SHP77 treated with DMSO at 0.1 percent for 48 hours (cell line): ENCODE results near the gene TBC1D9.

Experiments
- DNase-seq: peaks from one replicate; lab custom pipeline; 2025; lab: John Stamatoyannopoulos, UW

TBC1D9 gene

DNA sequence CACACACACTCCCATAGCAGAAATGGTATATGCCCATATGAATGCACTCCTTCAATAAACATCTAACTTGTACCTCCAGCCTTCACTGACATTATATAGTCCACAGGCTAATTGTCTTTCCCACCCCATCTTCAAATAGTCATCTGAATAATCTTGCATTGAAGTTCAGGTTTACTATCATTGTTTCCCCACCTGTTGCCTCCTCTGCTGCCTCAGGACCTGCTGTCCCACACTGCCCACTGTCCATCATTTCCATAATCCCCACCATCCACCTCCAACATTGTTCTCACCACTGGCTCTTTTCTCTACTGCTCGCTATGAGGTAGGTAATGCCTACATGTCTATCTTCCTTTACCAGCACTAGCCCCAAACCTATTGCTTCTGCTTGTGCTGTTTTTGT is 66.1 kb downstream of the TBC1D9 start:
- no peak for DNase-seq

DNA sequence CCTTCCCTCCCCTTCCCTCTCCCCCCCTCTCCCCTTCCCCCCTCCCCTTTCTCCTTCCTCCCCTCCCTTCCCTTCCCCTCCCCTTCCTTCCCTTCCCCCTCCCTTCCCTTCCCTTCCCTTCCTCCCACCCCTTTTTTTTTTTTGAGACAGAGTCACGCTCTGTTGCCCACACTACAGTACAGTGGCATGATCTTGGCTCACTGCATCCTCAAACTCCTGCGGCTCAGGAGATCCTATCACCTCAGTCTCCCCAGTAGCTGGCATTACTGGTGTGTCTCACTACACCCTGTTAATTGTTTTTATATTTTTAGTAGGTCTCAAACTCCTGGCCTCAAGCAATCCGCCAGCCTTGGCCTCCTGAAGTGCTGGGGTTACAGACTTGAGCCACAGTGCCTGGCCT is 66.6 kb downstream of the TBC1D9 start:
- no peak for DNase-seq

DNA sequence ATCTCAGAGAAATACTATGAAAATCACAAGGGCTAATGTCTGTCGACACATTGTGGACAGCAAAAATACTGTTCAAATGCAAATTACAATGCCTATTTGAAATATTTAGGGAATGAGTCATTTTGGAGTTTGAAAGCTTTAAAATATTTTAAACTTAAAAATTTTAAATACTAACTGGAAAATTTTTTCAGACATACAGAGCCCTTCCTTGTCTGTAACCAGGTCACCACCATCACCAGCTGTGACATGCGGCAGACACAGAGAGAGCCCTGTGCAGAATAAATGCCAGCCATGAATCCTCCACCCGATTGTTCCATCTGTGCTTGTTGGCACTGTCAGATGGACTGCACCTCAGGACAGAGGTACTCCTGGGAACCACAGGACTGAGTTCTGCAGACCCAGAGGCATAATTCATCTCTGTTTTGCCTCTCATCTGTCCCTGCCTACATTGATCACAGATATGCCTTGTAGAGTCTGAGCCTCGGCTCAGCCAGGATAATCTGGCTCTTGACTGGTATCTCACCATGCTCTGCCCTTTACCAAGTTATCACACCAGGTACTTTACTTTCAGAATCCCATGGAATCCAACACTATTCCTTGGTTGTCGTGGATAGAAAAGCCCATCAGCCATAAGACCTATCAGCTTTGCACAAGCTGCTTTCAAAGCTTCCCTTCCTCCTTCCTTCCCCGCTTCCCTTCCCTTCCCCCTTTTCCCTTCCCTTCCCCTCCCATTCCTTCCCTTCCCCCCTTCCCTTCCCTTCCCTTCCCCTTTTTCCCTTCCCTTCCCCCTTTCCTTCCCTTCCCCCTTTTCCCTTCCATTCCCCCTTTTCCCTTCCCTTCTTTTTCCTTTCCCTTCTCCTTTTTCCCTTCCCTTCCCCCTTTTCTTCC is 67.2 kb downstream of the TBC1D9 start:
- no peak for DNase-seq

DNA sequence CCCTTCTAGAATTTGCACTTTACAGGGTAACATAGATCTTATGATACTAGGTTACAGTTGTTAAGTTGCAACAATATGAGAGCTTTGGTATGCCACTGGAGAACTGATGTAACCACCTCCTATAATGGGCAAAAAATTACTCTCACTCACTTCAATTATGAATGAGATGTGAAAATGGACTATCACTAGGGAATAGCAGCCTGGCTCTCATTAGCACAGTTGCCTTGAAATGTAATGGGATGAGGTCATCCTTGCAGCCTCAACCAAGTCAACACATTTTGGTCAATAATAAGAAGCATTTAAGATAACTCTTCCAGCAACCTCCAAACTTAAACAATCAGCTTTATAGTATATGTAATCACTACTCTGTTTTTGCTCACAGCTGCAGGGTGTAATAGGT is 69.4 kb downstream of the TBC1D9 start:
- no peak for DNase-seq

DNA sequence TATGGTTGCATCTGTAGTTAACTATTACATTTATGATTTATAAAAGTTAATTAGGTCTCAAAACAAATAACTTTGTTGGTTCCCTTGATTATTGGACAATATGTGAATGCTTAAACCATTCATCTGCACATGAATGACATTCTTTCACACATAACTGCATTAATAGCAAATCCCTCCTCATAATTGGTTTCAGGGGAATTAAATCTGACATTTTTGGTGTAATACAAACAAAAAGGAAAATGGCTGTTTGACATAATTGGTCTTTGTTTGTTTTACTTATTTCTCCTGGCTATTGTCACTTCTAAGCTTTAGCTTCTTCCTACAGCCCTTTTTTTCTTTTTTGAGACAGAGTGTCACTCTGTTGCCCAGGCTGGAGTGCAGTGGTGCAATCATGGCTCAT is 71.9 kb downstream of the TBC1D9 start:
- no peak for DNase-seq

DNA sequence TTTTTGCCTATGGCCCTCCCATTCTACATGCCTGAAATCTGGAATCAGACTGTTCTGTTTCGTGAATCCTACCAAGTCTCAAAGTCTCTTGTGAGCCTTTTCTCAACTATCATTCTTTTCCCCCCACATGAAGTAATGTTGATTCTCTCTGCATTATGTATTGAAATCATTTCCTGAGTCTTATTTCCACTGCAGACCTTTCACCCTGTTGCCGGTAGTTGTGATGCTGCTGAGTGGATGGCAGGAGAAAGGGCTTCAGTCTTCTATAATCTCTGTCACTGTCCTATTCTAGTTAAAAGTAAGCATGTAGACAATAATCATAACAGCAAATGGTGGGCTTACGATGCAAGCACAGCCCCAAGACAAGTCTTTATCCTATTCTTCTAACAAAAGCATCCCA is 75.0 kb downstream of the TBC1D9 start:
- no peak for DNase-seq

DNA sequence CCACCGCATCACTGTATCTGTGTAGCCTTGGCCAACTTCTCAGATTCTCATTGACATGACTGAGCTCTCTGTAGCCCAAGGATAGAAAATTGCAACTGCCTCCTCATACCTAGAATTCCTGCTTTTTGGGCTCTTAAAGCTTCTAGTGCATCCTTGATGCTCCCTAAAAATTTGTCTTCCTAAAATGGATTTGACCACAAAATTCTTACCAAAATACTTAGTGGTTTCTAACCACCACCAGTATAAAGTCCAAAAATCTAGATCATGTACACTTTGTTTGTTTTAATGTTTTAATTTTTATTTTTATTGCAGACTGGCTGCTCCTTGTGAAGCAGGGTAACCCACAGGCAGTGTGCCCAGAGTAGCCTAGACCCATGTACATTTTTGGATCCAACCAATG is 75.5 kb downstream of the TBC1D9 start:
- no peak for DNase-seq

DNA sequence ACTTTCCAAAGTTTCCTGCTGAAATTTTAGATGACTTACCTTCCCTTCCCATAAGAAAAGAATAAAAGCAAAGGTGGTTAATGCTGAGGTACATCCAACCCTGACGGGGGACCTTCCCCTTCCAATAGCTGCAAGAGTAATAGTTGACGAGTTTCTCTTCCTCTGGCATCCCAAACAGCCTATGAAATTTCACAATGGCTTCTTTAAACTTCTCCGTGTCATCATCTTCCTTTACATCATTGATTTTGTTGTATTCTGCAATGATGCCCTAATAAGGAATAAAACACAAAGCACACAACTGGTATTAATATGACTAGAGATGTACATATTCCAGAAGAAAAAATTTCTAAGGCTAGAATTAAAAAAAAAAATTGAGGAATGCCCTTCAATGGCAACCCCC is 76.6 kb downstream of the TBC1D9 start:
- DNase-seq: no peak

DNA sequence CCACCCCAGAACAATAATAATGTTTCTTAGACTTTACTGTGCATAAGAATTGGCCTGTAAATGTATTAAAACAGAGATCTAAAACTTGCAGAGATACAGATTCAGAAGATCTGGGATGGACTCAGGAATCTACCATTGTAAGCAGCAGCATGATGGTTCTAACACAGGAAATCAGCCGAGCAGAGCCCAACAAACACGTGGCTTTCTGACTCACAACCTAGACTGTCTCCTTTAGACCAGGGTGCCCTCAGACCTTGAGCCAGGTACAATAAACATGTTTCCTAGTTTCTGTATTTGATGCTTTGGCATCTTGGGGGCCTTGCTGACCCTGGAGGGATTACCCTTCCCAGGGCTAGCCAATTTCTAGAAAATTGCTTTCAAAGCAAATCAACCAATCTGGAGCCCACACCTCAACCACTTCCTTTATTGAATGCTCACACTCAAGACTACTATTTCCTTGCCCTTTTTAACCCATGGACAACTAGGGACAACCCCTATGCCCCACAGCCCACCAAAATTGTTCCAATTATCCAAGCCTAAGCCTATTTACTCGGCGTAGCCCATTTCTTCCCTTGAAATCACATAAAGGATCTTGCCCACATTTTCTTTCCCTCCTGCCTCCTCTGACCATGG is 80.5 kb downstream of the TBC1D9 start:
- DNase-seq: no peak

DNA sequence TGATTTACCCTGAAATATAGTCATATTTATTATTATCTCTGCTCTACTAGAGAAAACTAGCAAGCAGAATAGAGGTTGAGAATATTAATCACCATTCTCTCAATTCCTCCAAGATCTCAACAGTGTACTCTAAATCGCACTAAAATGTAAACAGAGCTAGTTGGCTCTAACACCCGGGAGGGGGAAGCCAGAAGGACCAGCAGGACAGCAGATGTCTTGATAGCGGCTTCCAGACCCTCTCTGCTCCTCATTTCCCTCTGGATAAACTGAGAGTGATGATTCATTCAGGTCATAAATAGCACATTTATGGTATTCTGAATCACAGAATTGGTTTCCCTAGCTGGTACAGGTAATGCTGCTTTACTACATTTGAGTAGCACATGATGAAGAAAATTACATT is 82.5 kb downstream of the TBC1D9 start:
- no peak for DNase-seq

DNA sequence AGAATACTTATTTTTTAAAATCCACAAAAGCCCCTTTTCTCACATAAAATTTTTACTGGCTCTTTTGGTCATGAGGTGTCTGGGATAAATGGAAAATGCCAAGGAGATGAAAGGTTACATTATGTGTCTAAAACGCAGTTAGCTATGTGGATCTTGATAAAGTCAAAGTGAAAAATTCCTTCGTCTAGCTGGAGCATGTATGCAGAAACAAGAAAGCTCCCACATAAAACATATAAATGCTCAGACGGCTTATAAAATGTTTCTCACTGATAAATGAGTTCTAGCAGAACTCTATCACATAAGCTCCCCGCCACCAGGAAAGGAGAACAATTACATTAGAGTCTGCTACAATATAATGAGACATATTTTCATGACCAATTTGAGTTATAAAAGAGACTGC is 83.8 kb downstream of the TBC1D9 start:
- no peak for DNase-seq

DNA sequence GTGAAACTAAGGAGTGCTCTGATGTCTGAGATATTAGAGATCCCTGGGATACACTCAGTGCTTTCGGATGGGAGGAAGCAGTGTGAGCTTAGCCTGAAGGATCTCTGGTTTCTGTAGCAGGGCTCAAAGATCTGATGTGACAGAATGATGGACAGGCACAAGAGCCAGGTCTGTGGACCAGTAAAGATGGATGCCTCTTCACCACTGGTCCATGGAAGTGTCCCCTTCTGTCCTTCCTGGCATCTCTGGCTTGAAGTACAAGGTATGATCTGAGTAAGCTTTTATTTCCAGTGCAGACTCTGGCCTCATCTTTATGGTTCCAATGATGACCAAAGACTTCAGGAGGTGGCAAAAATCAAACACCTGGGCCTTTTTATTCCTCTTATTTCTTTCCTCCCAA is 88.1 kb downstream of the TBC1D9 start:
- no peak for DNase-seq

DNA sequence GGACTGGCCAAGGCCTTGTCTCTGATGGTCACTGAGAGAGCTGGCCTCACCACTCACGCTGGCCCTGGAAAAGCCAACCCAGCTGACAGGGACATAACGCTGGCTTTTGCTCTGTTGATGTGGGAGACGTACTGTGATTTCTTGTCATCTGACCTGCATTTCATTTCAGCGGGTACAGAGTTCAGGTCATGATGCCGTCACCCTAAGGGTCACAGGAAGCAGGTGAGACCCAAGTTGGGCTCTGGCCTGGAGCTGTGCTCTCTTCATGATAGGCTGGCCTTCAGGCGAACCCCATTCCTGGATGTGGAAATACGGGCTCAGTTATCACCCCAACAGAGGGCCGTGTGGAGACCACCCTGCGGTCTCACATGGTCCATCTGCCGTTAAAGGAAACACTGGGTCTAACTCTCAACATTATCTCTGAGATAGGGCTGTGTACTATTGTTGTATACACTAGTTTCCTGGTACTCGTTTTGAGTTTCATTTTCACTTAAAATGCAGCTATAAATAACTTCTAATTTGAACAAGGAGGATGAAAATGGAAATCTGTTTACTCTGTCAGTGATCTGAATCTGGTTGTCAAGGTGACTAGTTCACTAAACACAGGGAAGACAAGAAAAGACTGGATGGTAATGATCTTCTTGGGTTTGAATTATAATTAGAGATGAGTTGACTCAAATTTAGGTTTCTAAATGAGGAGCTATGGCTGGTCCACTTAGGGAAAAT is 89.1 kb downstream of the TBC1D9 start:
- no peak for DNase-seq

DNA sequence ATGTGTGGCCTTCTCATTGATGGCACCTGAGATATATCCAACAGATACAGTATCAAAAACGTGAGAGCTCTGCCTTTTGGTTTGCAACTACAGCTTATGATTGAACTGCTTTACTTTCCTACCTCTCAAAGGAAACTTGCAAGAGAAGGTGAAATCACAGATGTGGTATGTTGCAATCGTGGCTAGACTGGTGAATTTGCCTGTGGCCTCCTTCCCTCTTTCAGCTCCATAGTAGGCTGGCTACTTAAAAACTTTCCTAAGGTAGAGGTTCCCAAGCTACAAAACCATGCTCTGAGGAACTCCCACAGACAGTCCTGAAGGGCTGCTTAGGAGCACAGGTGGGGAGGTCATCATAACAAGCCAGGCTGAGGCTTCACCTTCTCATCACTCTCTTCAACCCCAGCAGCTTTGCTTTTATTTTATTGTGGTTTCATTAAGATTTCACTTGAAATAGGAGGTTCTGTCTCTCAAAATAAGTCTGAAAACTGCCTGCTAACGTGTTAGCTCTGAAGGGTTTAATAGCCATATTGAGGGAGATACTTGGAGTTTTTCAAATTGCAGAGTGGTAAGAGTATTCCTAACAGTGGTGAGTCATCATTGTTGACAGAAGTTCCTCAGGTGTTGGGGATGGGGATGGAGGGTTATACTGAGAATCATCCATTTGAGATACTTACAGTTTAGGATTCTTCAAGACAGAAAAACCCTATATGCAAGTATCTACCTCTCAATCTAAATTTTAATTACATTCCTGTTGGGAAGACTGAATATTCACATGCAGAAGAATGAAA is 93.9 kb downstream of the TBC1D9 start:
- DNase-seq: no peak

DNA sequence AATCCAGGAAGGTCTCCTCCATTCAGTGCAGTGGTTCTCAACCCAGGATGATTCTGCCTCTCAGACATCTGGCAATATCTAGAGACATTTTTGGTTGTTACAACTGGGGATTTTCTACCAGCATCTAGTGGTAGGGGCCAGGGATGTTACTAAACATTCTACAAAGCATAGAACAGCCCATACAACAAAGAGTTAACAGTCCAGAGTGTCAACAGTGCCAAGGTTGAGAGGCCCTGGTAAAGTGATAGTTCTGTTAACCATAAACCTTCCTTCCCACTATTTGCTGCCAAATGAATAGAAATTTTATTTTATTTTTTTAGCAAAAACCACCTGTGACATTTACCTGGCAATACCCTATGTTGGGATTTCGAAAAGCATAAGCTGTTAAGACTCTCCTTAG is 94.6 kb downstream of the TBC1D9 start:
- DNase-seq: no peak

DNA sequence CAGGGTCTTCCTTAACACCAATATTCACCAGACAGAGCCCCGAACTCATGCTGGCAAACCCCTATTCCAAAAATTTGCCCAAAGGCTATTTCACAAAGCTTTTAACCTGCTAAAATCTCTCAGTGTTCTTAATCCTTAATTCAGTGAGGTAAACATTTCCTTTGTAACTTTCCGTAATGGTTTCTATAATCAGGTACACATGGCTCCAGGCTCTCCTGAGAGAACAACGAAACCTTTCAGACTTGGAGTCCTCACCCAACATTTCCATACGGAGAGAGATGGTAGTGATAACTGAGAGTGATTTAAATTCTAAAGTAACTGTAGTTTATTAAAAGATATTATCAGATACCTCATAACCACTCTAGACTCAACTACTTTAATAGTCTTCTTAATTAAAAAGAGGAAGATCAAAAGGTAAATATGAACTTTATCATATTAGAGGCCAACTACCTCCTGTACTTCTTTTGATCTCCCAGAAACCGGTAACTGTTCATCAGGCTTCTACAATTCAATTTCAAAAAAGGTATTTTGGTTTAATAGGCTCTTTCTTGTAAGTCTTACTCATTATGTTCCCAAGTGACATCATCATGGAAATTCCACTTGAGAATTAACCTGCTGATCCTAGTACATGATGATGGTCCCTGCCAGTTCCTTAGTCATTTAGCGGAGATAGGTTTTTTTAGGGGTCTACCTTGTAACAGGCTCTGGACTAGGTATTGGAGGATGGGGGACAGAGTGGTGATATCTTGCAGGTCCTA is 96.1 kb downstream of the TBC1D9 start:
- DNase-seq: no peak

DNA sequence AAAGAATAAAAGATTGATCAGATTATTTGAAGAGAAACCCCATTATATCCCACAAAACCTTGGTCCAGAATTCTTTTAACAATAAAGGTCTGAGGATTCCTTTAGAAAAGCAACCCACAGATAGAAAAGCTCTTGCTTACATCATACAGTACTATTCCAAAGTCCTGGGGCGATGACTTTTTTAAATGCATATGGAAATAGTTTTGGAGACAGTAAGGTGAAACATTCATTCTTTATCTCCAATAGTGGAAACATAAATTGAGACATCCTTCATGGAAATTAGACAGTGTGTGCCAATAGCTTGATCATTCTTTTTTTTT is 101.7 kb downstream of the TBC1D9 start:
- no peak for DNase-seq

DNA sequence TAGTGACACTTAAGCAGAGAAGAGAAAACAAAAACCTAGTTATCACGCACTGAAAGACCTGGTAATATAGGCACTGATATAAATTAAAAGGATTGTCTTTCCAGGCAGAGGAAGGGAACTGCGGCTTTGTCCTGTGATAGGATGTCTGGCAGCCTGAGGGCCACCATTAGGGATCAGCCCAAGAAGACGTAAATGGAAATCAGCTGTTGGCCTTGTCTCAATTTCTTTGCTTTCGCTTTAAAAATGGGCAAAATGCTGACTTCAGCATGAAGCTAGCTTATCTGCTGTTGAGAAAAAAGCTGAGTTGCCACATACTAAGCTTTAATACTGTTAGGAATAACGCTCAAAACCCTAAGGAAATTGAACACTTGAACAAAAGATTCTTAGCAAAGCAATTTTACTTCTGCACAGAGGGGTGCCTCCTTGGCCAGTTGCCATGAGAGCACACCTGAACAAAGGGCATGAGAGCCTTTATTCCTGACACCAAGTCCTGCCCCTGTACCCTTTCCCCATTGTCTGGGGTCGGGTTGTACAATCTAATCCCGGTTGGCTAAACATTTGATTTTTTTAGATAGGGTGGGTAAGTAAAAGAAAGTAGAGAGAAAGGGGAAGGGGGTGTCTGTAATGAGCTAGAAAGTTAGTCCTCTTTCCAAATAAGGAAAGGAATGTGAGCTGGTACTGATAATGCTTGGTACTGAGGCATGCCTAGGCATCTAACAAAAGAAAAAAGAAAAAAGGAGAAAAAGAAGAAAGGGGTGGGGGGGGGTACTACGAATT is 102.3 kb downstream of the TBC1D9 start:
- DNase-seq: no peak

DNA sequence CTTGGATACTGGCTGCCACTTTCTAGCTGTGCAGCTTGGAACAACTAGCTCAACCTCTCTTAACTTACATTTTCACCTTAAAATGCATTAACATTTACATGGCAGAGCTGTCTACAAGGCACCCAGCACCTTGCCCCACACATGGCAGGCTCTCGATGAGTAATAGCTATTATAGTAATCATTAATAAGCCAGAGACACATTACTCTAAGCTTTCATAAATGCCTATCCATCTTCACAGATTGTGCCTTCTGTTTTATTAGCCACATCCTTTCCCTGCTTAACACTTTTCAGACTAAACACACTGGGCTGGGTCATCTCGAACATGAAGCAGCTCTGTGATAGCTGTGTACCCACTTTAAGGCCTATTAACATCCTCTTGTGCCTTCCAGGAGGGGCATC is 103.6 kb downstream of the TBC1D9 start:
- no peak for DNase-seq

DNA sequence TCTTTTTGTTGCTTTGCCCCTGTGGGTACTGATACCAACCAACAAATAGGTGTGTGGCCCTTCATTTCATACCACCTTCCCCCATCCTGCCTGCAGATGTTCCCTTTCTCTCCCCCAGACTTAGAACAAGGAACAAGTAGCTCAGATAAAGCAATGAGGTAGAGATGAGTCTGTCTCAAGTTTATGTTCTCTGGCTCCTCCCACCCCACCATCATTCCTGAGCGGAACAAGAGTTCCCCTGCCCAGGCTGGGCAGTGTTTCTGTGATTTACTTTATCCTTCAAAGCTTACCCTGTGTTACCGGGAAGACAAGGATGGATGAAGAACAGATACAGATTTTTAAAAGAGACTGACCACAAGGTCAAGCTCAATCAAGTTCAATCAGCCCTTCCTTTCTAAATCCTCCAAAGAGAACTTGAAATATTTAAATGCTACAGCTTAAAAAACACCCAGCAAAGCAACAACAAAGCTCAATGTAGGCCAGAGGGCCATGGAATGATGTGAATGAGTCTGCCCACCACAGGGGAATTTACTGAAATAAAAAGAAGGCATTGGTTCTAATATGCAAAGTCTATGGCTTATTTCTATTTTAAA is 107.4 kb downstream of the TBC1D9 start:
- no peak for DNase-seq
